Omental fat pad (tissue), 4 donors: ENCODE measurements around the gene LTF. TPM values are rescaled to one million over a fixed set of nuclear protein-coding genes. Genes with fewer than 3 reads are reported as not detected.

ENCODE experiments used
- ATAC-seq: fragments of 150-250 bp; one replicate; pipeline ENCODE4 v1.9.1; 2016; ENCODE audit warnings: mild to moderate bottlenecking, moderate library complexity; ENCODE audit not compliant: low FRiP score
- DNase-seq: peaks from one replicate; pipeline ENCODE4 v3.0.0-alpha.2; 2019; ENCODE audit warnings: low spot score
- total RNA-seq, 4 donors: library from RNA; depleted of rRNA; stranded (reverse); fragments of >200 nt; gene quantifications; one replicate each; pipeline ENCODE4 v1.1.0, GENCODE V29; 2016
- TF ChIP-seq, protein P1 (sequence below), 3 donors: fragments of 450-650 bp; IDR thresholded peaks; one replicate each; pipeline ENCODE4 v1.5.1; 2016 to 2017; ENCODE audit warnings: antibody characterized with exemption in 3 of 3, mild to moderate bottlenecking in 3 of 3, moderate library complexity in 2 of 3

Gene LTF
- total RNA-seq, 4 donors from 2014 or later = 3.0 to 9.6 (median 6.9) TPM

GRCh38 chr3:46412786-46413298 is 51.9 kb downstream of the LTF start:
- ATAC-seq (no peak), DNase-seq (no peak)
- TF ChIP-seq, protein P1, sequence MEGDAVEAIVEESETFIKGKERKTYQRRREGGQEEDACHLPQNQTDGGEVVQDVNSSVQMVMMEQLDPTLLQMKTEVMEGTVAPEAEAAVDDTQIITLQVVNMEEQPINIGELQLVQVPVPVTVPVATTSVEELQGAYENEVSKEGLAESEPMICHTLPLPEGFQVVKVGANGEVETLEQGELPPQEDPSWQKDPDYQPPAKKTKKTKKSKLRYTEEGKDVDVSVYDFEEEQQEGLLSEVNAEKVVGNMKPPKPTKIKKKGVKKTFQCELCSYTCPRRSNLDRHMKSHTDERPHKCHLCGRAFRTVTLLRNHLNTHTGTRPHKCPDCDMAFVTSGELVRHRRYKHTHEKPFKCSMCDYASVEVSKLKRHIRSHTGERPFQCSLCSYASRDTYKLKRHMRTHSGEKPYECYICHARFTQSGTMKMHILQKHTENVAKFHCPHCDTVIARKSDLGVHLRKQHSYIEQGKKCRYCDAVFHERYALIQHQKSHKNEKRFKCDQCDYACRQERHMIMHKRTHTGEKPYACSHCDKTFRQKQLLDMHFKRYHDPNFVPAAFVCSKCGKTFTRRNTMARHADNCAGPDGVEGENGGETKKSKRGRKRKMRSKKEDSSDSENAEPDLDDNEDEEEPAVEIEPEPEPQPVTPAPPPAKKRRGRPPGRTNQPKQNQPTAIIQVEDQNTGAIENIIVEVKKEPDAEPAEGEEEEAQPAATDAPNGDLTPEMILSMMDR (IDR thresholded peaks at IDR 0.05) = no peak

DNA sequence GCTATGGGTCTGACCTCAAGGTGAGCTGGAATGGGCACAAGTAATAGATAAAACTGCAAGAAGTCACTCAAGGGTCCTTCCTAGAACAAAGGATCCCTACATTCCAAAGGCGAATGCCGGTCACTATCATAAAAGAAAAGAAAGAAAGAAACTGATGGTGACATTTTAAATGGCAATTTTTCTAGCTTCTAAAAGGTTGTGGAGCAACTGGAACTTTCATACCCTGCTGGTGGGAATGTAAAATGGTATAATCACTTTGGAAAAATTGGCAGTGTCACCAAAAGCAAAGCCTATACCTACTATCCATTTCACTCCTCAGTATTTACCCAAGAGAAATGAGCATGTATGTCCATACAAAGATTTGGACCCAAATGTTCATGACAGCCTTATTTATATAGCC is 53.4 kb downstream of the LTF start:
- ATAC-seq (no peak), DNase-seq (no peak)
- TF ChIP-seq, protein P1 (IDR thresholded peaks at IDR 0.05) = no peak

GRCh38 chr3:46410669-46411068 is 54.0 kb downstream of the LTF start:
- TF ChIP-seq, protein P1 (IDR thresholded peaks at IDR 0.05) = no peak
- ATAC-seq = no peak
- DNase-seq = no peak

DNA sequence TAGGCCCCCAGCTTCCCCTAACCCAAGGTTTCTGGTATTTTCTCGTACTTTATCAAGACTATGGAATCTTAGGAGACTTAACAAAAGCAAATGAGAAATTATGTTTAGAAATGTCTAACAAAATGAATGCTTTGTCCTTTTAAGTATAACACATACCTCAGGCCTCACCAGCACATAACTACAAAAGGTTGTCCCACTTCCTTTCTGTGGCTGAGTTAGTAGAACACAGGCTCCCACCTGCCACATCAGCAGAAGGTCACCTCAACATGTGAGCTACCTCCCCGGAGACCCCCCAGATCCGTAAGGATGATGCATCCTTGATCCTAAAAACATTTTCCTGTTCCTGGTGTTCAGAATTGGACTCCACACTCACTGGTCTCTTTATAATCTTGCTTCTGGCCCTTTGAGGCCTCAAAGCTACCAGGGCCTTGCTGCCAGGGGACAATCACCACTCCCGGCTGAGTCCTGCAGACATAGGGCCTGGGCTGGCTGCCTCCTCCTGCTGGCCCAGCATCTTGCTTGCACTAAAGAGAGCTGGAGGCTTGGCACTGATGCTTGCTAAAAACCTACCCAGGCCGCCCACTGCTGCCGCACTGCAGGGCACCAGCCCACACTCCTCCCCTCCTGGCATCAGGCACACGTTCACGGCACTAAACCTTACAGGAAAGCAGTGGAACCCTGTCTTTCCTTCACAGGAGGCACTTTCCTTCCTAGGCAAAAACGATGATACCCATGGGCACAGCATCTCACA is 54.8 kb downstream of the LTF start:
- ATAC-seq = no peak
- no peak for DNase-seq
- TF ChIP-seq, protein P1 (IDR thresholded peaks at IDR 0.05) = no peak

DNA sequence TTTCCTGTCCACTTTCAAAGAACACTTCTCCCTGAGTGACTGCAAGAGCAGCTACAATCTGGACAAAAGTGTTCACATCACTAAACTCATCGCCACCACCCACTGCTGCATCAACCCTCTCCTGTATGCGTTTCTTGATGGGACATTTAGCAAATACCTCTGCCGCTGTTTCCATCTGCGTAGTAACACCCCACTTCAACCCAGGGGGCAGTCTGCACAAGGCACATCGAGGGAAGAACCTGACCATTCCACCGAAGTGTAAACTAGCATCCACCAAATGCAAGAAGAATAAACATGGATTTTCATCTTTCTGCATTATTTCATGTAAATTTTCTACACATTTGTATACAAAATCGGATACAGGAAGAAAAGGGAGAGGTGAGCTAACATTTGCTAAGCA is 55.9 kb downstream of the LTF start:
- DNase-seq (no peak), ATAC-seq (no peak)
- TF ChIP-seq, protein P1 (IDR thresholded peaks at IDR 0.05) = no peak

DNA sequence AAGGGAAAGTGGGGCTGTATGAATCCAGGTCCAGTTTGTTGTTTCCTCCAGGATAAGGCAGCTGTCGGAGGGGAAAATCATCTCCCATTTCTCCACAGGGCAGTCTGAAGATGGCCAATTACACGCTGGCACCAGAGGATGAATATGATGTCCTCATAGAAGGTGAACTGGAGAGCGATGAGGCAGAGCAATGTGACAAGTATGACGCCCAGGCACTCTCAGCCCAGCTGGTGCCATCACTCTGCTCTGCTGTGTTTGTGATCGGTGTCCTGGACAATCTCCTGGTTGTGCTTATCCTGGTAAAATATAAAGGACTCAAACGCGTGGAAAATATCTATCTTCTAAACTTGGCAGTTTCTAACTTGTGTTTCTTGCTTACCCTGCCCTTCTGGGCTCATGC is 56.7 kb downstream of the LTF start:
- TF ChIP-seq, protein P1 (IDR thresholded peaks at IDR 0.05) = no peak
- ATAC-seq (no peak), DNase-seq (no peak)
